HG02938 (cell line): ENCODE data around the gene SLC2A10.
A peak's percentile ranks its signal among the peaks of the same experiment; 100 is the strongest.

Experiments used
- ATAC-seq: cut with Tn5 transposase; IDR thresholded peaks from one replicate; pipeline ENCODE4 v1.9.1; 2021; ENCODE audit warnings: mild to moderate bottlenecking, moderate library complexity; ENCODE audit not compliant: unreplicated experiment

SLC2A10 gene

GRCh38 chr20:46681032-46681854 is 28.2 kb upstream of the SLC2A10 start:
- ATAC-seq: no peak

- no peak for ATAC-seq
Observed at GRCh38 chr20:46682063-46682821, 27.2 kb upstream of the SLC2A10 start.

- ATAC-seq: no peak
Observed at GRCh38 chr20:46683011-46683667, 26.3 kb upstream of the SLC2A10 start.

GRCh38 chr20:46683668-46683938 is 25.8 kb upstream of the SLC2A10 start:
- no peak for ATAC-seq

GRCh38 chr20:46683939-46684750 is 25.3 kb upstream of the SLC2A10 start:
- ATAC-seq: no peak

- ATAC-seq: no peak
Observed at GRCh38 chr20:46688151-46689081, 21.0 kb upstream of the SLC2A10 start.

GRCh38 chr20:46689082-46689753 is 20.2 kb upstream of the SLC2A10 start, which contains the start of gene TP53RK:
Gene TP53RK (minus strand): TSS chr20:46689444. CDS start chr20:46689414, 30 bp downstream.
- peak; percentile 96 for ATAC-seq

- ATAC-seq: no peak
Observed at GRCh38 chr20:46689754-46690085, 19.7 kb upstream of the SLC2A10 start.

- no peak for ATAC-seq
Observed at GRCh38 chr20:46690219-46691106, 19.0 kb upstream of the SLC2A10 start.

- no peak for ATAC-seq
Observed at GRCh38 chr20:46691196-46691595, 18.3 kb upstream of the SLC2A10 start.

- no peak for ATAC-seq
Observed at GRCh38 chr20:46694484-46694883, 15.0 kb upstream of the SLC2A10 start.

- ATAC-seq: no peak
Observed at GRCh38 chr20:46695892-46696291, 13.6 kb upstream of the SLC2A10 start.

- no peak for ATAC-seq
Observed at GRCh38 chr20:46696791-46697279, 12.6 kb upstream of the SLC2A10 start.

GRCh38 chr20:46698788-46699187 is 10.7 kb upstream of the SLC2A10 start:
- no peak for ATAC-seq

GRCh38 chr20:46699651-46700359 is 9.6 kb upstream of the SLC2A10 start:
- ATAC-seq: no peak

GRCh38 chr20:46700481-46700880 is 9.0 kb upstream of the SLC2A10 start:
- ATAC-seq: no peak

- ATAC-seq: no peak
Observed at GRCh38 chr20:46701057-46701456, 8.4 kb upstream of the SLC2A10 start.

- ATAC-seq: no peak
Observed at GRCh38 chr20:46701556-46701955, 7.9 kb upstream of the SLC2A10 start.
